Activated T-cell treated with anti-CD3 and anti-CD28 coated beads, Interleukin-2, amount 50 U/mL, for 1 hour (primary cell): ENCODE data around the gene HSPBP1.
"Not testable (repeated sequence)": the region's sequence is repeated elsewhere in the genome, so short reads cannot be mapped to it uniquely, and the experiment has no call there.

Experiments
- DNase-seq: peaks from one replicate; pipeline ENCODE4 v3.0.0-alpha.2; 2020

The HSPBP1 gene

GRCh38 chr19:55231391-55232285 is 48.3 kb downstream of the HSPBP1 start:
- DNase-seq = no peak

DNA sequence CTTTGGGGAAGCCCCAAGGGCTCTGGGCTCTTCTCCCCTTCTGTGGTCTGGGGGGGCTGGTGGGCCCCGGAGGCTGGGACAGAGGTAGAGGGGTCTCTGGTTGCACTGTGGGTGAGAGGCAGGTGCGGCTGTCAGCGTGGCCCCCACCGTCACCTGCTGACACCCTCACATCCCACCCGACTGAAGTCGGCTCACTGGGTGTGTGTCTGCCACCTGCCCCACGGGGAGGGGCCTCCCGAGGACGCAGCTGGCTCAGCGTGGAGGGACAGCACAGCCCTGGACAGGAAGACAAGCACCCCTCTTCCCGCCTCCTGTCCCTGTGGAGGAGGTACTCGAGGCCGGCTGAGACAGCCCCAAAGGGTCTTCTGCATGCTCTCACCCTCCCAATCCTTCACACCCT is 49.1 kb downstream of the HSPBP1 start:
- DNase-seq = no peak

DNA sequence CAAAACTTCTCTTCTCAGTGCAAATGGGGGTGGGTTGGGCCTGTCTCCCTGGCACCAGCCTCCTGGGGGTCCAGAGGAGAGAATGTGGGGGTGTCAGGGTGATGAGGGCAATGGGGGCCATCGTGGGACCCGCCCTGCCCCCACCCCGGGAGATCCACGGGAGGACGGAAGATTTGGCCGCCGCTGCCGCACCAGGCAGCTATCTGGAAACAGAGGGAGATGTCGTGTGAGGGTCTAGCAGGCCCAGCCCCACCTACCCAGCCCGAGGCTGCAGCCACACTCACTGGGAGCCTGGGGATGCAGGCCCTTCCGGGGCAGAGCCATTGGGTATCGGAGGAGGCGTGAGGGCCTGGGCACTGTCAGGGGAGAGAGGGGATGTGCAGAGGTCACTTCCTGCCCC is 49.6 kb downstream of the HSPBP1 start:
- DNase-seq = no peak

- no peak for DNase-seq
Observed at GRCh38 chr19:55229789-55230182, 50.1 kb downstream of the HSPBP1 start.

DNA sequence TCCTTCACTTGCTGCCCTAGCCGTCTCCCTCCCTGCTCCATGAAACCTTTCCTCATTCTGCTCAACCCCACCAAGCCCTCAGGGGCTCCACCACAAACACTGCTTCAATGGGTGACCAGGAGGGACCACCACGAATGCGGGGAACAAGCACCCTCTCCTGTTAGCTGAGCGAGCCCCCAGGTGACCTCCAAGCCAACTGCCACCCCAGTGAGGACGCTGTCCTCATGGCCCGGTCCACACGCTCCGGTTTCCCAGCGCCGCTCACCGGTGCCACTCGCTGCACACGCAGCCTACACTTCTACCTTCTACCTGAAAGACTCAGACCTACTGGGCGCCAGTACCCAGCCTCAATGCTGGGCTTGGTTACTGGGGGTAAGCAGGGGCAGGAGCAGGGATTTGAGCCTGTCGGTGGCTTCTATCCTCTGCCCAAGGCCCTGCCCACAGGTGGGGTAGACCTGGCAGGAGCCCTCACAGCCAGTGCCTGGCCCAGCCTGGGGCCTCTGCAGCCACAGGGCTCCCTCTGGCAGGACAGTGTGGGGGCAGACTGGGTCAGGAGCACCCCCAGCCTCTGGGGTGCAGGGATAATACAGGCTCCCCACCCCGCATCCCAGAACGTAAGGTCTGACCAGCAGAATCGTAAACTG is 50.6 kb downstream of the HSPBP1 start:
- DNase-seq = no peak

- DNase-seq = no peak
Observed at GRCh38 chr19:55228403-55229031, 51.4 kb downstream of the HSPBP1 start, which contains the start of gene TMEM86B. Gene TMEM86B (minus strand): TSS chr19:55228763. CDS start chr19:55228741, 22 bp downstream.

DNA sequence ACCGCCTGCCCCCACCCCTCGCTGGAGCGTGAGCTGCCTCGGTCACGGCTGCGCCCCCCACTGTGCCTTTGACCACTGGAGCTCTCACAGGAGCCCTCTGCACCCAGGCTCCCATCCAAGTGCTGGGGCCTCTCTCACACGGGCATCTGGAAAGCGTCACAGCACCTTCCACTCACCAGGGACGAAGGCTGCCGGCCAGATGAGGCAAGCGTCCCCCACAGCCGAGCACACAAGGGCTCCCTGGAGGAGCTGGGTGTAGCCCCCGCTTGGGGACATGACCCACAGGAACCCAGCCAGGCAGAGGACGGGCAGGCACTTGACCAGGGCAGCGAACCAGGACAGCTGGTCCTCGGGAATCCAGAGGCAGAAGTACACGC is 51.9 kb downstream of the HSPBP1 start:
- DNase-seq = no peak

DNA sequence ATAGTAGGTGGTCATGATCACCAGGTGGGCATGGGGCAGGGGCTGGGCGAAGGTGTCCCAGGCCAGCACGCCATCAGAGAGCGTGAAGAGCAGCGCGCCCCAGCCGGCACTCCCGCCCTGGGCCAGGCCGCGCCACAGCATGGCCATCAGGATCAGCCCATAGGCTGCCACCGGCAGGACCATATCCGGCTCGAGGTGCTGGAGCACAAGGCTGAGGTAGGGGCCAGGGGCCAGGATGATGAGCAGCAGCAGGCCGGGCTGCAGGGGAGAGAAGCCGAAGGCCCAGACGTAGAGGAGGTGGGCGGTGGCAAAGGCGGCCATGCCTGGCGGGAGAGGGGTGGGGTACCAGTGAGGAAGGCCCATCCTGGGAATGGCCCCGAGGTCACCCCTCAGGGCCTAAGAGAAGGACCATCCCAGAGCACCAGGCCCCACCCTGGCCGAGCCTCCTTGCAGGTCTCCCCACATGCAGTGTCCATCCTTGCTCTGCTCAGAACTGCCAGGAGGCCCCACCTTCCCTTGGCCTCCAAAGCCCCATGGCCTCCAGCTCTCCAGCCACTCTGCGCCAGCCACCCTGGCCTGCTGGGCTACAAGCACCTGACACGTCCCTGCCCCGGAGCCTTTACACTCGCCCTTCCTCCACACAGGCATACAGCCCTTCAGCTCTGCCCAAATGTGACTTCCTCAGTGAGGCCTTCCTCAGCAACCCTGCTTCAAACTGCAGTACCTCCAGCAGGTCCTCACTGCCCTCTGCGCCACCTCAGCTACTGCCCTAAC is 52.5 kb downstream of the HSPBP1 start:
- DNase-seq = no peak

DNA sequence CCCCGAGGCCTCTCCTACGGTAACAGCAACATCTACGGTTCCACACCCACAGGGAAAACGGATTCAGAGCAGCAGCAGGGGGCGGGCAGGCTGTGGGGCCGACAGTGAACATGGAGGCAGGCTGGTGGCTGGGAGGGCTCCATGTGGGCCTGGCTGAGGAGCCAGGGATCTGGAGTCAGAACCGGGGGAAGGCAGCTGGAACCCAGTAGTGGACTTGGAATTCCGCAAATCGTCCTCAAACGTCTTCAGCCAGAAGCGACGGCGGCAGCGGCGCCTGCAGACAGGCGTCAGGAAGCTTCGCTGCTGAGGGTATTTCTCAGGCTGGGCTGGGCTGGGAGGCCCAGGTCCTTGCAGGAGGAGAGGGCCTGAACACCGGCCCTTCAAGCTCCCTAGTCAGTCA is 53.1 kb downstream of the HSPBP1 start:
- no peak for DNase-seq

DNA sequence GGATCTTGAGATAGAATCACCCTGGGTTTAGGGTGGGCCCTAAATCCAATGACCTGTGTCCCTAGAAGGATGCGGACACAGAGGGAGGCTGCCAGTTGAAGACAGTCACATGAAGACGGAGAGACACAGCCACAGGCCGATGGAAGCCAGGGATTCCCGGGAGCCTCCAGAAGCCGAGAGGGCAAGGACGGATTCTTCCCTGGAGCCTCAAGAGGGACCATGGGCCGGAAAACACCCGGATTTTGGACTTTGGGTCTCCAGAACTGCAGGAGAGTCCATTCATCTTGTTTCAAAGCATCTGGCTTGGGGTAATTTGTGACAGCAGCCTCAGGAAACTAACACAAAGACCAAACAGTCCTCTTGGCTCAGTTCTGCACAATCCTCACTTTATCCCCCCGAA is 53.6 kb downstream of the HSPBP1 start:
- DNase-seq = no peak

DNA sequence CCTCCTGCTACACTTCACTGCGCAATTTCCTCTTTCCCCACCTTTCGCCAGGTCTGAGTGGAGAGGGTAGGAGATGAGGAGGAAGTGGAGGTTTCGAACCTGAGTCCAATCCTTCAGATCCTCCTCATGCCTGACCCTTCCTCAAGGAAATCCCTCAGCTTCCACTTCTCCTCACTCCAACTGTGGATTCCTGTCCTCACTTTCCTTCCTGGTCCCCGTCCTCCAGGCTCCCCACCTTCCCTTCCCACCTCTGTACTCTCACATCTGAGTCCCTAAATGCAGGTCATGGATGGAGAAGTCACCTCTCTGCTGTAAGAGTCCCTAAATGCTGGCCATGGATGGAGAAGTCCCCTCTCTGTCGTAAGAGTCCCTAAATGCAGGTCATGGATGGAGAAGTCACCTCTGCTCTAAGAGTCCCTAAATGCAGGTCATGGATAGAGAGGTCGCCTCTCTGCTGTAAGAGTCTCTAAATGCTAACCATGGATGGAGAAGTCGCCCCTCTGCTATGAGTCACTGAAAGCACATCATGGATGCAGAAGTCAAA is 54.4 kb downstream of the HSPBP1 start:
- no peak for DNase-seq

DNA sequence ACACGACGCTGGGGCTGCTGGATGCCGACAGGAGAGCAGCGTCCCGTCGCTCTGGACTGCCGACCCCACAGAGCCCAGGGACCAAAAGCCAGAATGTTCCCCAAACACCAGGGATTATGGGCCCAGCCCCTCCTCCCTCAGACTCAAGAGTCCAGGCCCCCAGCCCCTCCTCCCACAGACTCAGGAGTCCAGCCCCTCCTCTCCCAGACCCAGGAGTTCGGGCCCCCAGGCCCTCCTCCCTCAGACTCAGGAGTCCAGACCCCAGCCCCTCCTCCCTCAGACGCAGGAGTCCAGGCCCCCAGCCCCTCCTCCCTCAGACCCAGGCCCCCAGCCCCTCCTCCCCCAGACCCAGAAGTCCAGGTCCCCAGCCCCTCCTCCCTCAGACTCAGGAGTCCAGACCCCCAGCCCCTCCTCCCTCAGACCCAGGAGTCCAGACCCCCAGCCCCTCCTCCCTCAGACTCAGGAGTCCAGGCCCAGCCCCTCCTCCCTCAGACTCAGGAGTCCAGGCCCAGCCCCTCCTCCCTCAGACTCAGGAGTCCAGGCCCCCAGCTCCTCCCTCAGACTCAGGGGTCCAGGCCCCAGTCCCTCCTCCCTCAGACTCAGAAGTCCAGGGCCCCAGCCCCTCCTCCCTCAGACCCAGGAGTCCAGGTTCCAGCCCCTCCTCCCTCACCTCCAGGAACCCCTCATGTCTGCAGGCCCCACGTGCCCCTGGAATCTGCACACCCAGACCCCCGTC is 55.1 kb downstream of the HSPBP1 start:
- not testable (repeated sequence) for DNase-seq

- no peak for DNase-seq
Observed at GRCh38 chr19:55224038-55224665, 55.8 kb downstream of the HSPBP1 start.

DNA sequence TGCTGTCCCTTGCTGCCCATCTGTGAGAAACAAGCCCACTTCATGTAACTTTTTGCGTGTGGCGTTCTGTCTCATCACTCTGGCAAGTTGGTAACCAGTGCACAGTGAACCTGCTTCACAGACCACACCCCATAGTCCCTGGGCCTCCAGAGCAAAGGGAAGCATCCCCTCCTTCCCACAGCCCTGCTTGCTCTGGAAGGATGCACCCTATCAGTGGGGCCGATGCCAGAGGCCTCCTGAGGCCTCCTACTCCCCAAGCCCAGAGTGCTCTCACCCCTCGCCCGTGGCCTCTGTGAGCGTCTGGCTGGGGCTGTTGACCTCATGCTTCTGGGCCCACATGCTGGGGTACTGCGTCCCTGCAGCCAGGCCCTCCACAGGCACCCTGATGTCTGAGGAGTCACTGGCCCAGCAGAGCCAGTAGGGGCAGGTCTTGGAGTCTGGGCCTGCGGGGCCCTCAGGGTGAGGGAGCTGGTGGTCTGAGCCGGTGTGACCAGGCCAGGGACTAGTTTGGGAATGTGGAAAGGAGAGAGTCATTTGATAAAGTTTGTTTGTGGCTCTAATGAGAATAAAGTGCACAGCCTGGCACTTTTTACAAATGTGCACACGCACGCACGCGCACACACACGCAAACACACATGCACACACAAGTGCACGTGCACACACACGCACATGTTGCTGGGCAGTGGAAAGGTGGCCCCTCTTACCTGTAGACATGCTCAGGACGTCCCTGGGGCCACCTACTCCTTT is 56.4 kb downstream of the HSPBP1 start:
- DNase-seq = no peak

DNA sequence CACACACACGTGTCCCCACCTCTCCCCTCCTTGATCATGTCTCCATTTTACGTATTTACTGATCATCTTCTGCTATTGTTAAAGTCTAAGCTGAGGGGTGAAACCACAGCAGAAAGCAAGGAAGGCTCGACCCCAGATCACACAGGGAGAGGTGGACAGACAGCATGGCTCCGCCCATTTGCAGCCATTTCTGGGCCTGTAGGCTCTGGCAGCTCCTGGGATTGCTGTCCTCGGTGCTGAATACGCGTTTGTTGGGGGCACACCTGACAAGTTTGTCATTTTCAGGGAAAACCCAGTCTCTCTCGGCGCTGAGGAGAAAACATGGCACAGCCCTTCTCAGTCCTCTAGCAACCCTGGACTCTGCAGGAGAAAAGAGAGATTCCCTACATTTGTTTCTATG is 59.4 kb downstream of the HSPBP1 start:
- no peak for DNase-seq

GRCh38 chr19:55216461-55217198 is 63.3 kb downstream of the HSPBP1 start:
- DNase-seq = peak; percentile 51

- no peak for DNase-seq
Observed at GRCh38 chr19:55213547-55213946, 66.4 kb downstream of the HSPBP1 start.

DNA sequence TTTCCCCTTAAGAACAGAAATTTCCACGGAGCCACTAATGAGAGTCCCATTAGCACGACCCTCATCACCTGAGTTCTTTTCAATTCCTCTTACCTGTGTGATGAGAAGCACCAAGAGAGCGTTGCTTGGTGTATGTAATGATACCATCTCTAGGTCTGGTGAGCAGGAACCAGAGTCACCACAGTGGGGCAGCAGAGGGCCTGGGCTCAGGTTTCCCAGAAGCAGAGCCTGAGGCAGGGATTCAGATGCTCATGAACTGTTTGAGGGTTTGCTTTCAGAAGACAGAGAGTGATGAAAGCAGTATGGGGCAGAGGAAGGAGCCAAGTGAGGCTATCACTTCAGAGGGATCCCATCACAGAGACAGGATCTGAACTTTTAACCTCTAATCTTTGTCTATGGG is 67.5 kb downstream of the HSPBP1 start:
- DNase-seq = peak; percentile 35
